Motor neuron (in vitro differentiated cells): ENCODE data around the gene SIGLEC9. TPM values are rescaled to one million over a fixed set of nuclear protein-coding genes. Genes with fewer than 3 reads are reported as not detected.

ENCODE experiments used
- ATAC-seq, 8 experiments: fragments of 200-7000 bp; cut with Tn5 transposase; replicated peaks in 6 of 8; 2 replicates each; pipeline ENCODE4 v1.8.0; 2021; ENCODE audit warnings: mild to moderate bottlenecking in 8 of 8, moderate library complexity in 8 of 8
- H3K27ac ChIP-seq, 2 donors: fragments of 250-450 bp; sonication (Bioruptor Pico); 2 replicates each; pipeline ENCODE4 v1.9.0; 2021; ENCODE audit warnings: antibody characterized with exemption in 2 of 2, mild to moderate bottlenecking in 2 of 2, moderate library complexity in 1 of 2
- H3K4me1 ChIP-seq, 2 donors: fragments of 250-450 bp; sonication (Bioruptor Pico); replicated peaks in 1 of 2; 2 replicates each; pipeline ENCODE4 v1.6.1; 2021; ENCODE audit warnings: antibody characterized with exemption in 2 of 2, mild to moderate bottlenecking in 2 of 2, moderate library complexity in 1 of 2
- H3K4me3 ChIP-seq, 5 donors: fragments of 250-450 bp; sonication (Bioruptor Pico); 2 replicates each; pipeline ENCODE4 v1.9.0; 2021; ENCODE audit warnings: antibody characterized with exemption in 5 of 5, mild to moderate bottlenecking in 5 of 5, moderate library complexity in 4 of 5
- WGBS, 10 experiments: fragments of 450-650 bp; shearing (Covaris generic); methylation state at CpG; one replicate each; pipeline ENCODE4 v1.0.0; 2022; 5-methylcytosine and 5-hydroxymethylcytosine counted together
- in situ Hi-C, 9 experiments: fragments of 400-800 bp; cut with MboI; loops; one replicate each; pipeline ENCODE4 v1.15.0; 2021; ENCODE audit warnings: low sequenced_read_pairs in 9 of 9, low pct_unique_long_range_greater_than_20kb in 2 of 9; ENCODE audit not compliant: unreplicated experiment in 9 of 9
- total RNA-seq, 8 experiments: library from RNA; unstranded; fragments of 300-600 nt; gene quantifications; 2 replicates each; pipeline versions ENCODE4 v1.2.3 to v1.2.4, GENCODE V29; 2022

SIGLEC9 gene
- total RNA-seq, 8 experiments from 2014 or later: 0.09 to 0.33 (median 0.21) TPM; not detected in 5

DNA sequence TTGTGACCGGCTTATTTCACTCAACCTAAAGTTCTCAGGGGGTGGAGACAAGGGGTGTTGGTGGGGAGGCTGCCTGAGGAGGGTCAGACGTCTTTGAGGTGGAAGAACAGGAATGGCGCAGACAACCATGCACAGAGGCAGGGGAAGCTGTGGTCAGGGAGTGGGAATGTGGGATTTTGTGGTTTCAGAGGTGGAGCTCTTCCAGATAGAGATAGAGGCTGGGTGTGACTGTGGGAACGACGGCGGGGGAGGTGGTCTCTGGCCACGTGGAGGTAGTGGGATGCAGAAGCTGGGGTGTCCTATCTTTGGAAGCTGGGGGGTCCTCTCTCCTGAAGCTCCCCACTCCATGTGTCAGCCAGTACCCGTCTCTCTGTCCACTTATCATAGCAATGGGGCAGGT lies 34.2 kb upstream of the SIGLEC9 start:
- H3K4me3 ChIP-seq: no peak overlapping the region
- H3K4me1 ChIP-seq: no peaks in the 10 kb centered on the region
- in situ Hi-C loops: loop anchor here in 2 of 9 experiments (10.0 kb wide), 2 partner anchors 66 to 156 kb away; partner anchors contain the start of gene KLK11 (in 1 of the 2)
- ATAC-seq: no peak
- 40 to 100% (median 60%) methylated on average over 1 to 4 of the region's 8 CpGs; no CpG with 5 or more reads in 5 of the 10 experiments for WGBS, 10 experiments
- H3K27ac ChIP-seq: no peak overlapping the region

DNA sequence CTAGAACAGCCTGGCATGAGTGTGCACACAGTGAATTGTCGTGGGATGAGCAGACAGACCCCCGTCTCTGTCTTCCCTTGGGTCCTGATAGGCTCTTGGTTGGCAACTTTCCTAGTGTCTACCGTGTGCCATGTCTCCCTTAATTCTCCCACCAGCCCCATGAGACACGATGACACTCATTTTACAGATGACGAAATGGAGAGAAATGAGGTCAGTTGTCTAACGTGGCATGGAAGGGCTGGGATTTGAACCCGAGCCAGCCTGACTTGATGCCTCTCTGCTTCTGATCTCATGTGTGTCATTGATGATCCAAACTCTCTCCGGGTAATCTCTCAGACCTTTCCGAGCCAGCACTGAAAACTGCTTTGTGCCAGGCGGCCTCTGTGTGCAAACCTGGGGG lies 33.6 kb upstream of the SIGLEC9 start:
- Histone ChIP-seq H3K4me1 (no peaks in the 10 kb centered on the region), H3K4me3 (no peak overlapping the region), H3K27ac (no peak overlapping the region)
- WGBS, 10 experiments: 69 to 100% (median 90%) methylated on average over 2 to 6 of the region's 10 CpGs; no CpG with 5 or more reads in 7 of the 10 experiments
- in situ Hi-C loops: loop anchor here in 2 of 9 experiments (10.0 kb wide), 2 partner anchors 66 to 156 kb away; partner anchors contain the start of gene KLK11 (in 1 of the 2)
- no peak for ATAC-seq

DNA sequence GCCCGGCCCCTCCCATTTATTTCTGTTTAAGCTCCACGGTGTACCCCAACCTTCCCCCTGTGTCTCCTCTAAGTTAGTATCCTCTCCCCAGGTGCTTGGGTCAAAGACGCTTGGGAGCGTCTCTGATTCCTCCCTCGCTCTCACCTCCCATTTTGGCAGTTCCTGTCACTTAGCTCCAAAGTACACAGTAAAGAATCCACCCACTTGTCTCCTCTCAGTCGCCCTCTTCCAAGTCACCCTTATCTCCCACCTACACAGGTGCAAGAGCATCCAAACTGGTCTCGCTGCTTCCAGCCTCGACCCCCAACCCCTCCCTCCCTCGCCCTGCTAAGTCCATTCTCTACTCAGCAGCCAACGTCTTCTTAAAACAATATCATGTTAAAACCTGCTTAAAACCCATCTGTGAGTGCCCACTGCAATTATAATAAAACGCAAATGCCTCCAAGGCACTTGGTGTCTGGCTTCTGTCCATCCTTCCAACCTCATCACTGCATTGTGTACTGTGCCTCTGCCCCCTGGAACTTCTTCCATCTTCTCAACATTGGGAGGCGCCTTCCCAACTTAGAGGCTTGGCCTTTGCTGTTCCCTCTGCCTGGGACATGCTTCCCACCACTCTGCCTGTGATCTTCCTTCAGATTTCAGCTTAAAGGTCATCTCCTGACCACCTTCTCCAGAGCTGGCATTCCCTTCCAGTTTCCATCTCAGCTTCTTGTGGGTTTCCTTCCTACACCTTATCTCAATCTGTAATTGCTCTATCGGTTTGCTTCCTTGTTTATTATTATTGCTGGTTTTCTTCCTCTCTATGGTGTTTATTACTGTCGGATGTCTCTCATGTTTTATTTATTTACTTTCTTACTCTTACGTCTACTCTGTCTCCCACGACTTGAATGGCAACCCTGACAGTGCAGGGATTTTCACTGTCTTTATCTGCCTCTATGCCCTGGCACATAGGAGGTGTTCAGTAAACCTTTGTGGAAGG lies 32.5 kb upstream of the SIGLEC9 start:
- in situ Hi-C loops: loop anchor here in 2 of 9 experiments (10.0 kb wide), 2 partner anchors 67 to 157 kb away; partner anchors contain the start of gene KLK11 (in 1 of the 2)
- Histone ChIP-seq H3K4me3 (no peak overlapping the region), H3K4me1 (no peaks in the 10 kb centered on the region), H3K27ac (no peak overlapping the region)
- WGBS, 10 experiments: 40 to 86% (median 65%) methylated on average over 2 to 8 of the region's 16 CpGs
- ATAC-seq: peak in 1 of 8 experiments; percentile 83

- WGBS, 10 experiments: 21 to 100% (median 88%) methylated on average over 1 to 4 of the region's 8 CpGs; no CpG with 5 or more reads in 5 of the 10 experiments
- H3K27ac ChIP-seq: no peak overlapping the region
- ATAC-seq: peak in 2 of 8 experiments; percentile 50 to 85
- in situ Hi-C loops: loop anchor here in 2 of 9 experiments (10.0 kb wide), 2 partner anchors 68 to 158 kb away; partner anchors contain the start of gene KLK11 (in 1 of the 2)
- H3K4me3 ChIP-seq: no peak overlapping the region
- no peaks in the 10 kb centered on the region for H3K4me1 ChIP-seq
These were observed 31.6 kb upstream of the SIGLEC9 start for GRCh38 chr19:51093101-51093500.

DNA sequence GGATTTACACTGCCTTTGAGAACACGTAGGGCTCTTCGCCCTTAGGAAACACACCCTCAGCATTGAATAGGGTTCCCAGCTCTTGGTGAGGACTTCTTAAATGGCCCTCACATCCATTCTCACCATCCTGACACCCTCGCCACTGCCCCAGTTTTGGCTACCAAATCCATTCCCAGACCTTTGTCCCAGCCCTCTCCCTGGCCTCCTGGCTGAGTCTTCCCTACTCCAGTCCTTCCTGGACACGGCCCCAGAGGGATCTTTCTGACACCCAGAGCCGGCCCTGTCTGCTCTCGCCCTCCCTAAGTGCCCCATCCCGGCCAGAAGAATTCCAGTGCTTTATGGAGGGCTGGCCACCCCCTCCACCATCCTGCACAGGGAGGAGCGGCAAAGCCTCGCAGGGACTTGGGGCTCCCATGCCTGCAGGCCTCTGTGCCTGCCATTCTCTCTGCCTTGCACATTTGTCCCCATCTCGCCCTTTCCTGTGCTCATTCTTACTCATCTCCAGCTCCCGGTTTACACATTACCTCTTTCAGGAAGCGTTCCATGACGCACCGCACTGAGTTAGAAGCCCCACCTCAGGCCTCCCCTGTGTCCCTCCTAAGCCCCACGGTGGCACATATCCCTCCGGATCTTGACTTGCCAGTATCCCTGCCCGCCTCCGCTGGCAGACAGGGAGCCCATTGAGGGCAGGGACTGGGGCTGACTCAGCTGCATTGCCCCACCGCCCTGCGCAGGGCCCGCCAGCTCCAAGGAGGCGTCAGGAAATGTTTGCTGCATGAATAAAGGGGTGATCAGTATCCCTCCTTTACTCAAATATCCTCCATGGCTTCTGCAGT lies 31.0 kb upstream of the SIGLEC9 start:
- H3K4me3 ChIP-seq: no peak overlapping the region
- in situ Hi-C loops: loop anchor here in 2 of 9 experiments (10.0 kb wide), 2 partner anchors 69 to 159 kb away; partner anchors contain the start of gene KLK11 (in 1 of the 2)
- no peak overlapping the region for H3K27ac ChIP-seq
- peak in 2 of 8 experiments; percentile 36 to 39 for ATAC-seq
- no peaks in the 10 kb centered on the region for H3K4me1 ChIP-seq
- 50 to 100% (median 79%) methylated on average over 1 to 14 of the region's 22 CpGs for WGBS, 10 experiments

DNA sequence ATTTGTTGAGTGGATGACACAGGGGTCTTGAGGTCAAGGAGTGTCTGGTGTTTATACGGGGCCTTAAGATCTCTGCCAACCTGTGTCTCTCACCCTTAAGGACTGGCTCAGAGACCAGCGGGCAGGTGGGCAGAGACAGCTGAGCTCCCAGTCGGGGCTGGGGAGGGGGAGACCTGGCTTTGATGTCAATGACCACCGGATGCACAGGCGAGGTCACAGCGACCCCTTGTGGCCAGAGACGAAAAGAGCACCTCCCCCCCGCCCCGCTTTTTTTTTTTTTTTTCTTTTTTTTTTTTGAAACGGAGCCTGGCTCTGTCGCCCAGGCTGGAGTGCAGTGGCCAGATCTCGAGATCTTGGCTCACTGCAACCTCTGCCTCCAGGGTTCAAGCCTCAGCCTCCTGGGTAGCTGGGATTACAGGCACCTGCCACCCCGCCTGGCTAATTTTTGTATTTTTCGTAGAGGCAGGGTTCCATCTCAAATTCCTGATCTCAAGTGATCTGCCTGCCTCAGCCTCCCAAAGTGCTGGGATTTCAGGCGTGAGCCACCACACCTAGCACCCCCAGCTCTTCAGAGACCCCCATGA lies 29.9 kb upstream of the SIGLEC9 start:
- no peak overlapping the region for H3K4me3 ChIP-seq
- ATAC-seq: no peak
- WGBS, 10 experiments: 2 to 38% (median 19%) methylated on average over 1 to 5 of the region's 15 CpGs; no CpG with 5 or more reads in 4 of the 10 experiments
- H3K27ac ChIP-seq: no peak overlapping the region
- H3K4me1 ChIP-seq: no peaks in the 10 kb centered on the region
- in situ Hi-C loops: loop anchor here in 2 of 9 experiments (10.0 kb wide), 2 partner anchors 70 to 160 kb away; partner anchors contain the start of gene KLK11 (in 1 of the 2)

DNA sequence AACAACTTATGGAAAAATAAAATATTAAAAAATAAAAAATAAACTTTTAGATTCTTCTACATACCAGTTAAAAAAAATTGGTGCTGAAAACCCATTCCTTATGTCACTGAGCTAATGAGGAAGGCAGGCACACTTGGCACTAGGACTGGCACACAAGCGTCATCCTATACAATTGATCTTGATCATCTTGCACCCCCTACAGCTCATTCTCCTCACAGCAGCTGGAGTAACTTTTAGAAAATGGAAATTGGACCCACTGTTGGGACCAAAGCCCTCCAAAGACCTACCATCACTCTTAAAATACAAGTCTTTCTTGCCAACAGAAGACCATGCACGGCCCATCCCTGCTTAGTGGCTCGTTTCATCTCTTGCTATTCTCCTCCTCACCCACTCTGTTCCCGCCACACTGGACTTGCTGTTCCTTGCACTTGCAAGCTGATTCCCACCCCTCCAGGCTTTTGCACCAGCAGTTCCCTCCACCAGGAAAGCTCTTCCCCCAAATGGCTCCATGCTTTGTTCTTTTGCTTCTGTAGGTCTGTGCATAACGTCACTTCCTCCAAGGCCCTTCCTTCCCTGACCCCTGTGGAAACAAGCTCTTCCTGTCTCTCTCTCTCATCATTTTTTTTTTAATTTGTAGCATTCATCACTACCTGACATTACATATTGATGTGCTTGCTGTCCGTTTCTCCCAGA lies 28.1 kb upstream of the SIGLEC9 start:
- Histone ChIP-seq H3K4me1 (no peaks in the 10 kb centered on the region), H3K27ac (no peak overlapping the region), H3K4me3 (no peak overlapping the region)
- in situ Hi-C loops: loop anchor here in 2 of 9 experiments (10.0 kb wide), 2 partner anchors 72 to 162 kb away; partner anchors contain the start of gene KLK11 (in 1 of the 2)
- 56 to 93% (median 90%) methylated on average over 2 to 6 of the region's 6 CpGs; no CpG with 5 or more reads in 3 of the 10 experiments for WGBS, 10 experiments
- ATAC-seq: no peak

DNA sequence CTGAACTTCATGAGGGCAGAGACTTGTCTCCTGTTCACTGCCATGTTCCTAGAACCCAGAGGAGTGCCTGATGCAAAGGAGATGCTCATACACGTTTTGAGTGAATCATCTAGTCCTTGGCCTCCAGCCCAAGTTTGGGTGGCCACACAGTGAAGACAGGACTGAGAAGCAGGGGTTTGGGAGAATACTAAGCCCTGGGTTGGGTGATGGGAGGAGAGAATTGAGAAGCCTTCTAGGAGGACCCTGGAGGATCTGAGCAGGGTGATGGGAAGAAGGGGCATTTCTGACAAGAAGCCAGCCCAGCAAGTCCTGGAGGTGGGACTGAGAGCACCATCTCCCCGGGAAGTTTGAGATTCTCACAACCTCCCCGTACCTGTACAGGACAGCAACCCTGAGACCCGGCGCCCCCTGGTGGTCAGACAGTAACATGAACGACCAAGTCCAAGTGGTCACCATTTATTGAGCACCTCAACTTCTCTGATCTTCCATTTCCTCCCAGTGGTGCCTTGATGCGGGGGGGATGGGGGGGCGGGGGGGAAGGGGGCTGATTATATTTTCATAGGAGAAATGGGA lies 27.5 kb upstream of the SIGLEC9 start:
- 0 to 60% (median 15%) methylated on average over 1 to 7 of the region's 8 CpGs; no CpG with 5 or more reads in 4 of the 10 experiments for WGBS, 10 experiments
- H3K4me3 ChIP-seq: no peak overlapping the region
- no peak overlapping the region for H3K27ac ChIP-seq
- H3K4me1 ChIP-seq: no peaks in the 10 kb centered on the region
- in situ Hi-C loops: loop anchor here in 2 of 9 experiments (10.0 kb wide), 2 partner anchors 72 to 162 kb away; partner anchors contain the start of gene KLK11 (in 1 of the 2)
- ATAC-seq: peak in 6 of 8 experiments; percentile 17 to 84 (median 46)

GRCh38 chr19:51097796-51098195 lies 26.9 kb upstream of the SIGLEC9 start:
- no peak overlapping the region for H3K27ac ChIP-seq
- no peak for ATAC-seq
- H3K4me3 ChIP-seq: no peak overlapping the region
- H3K4me1 ChIP-seq: no peaks in the 10 kb centered on the region
- 97% methylated on average over 11 of the region's 20 CpGs; no CpG with 5 or more reads in 9 of the 10 experiments for WGBS, 10 experiments
- in situ Hi-C loops: loop anchor here in 2 of 9 experiments (10.0 kb wide), 2 partner anchors 73 to 163 kb away; partner anchors contain the start of gene KLK11 (in 1 of the 2)

- no peak overlapping the region for H3K27ac ChIP-seq
- WGBS, 10 experiments: 90 to 92% methylated on average over 10 to 31 of the region's 78 CpGs; no CpG with 5 or more reads in 8 of the 10 experiments
- H3K4me3 ChIP-seq: no peak overlapping the region
- no peaks in the 10 kb centered on the region for H3K4me1 ChIP-seq
- peak in 2 of 8 experiments; percentile 10 to 80 for ATAC-seq
- in situ Hi-C loops: loop anchor here in 2 of 9 experiments (10.0 kb wide), 2 partner anchors 74 to 164 kb away; partner anchors contain the start of gene KLK11 (in 1 of the 2)
These were observed 26.2 kb upstream of the SIGLEC9 start for GRCh38 chr19:51098365-51099046.

DNA sequence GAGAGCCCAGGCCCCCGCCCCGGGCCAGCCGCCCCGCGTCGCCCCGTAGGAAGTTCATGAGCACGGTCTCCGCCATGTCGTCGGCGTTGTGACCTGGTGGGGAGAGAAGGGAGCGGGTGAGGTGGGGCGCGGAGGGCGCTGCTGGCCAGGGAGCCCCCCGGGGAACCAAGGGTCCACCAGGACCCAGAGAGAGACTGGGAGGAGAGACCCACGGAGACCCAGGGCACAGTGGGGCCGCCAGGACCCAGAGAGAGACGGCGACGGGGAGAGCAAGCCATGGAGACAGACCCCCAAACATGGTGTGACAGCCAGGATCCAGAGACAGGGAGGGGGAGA lies 25.7 kb upstream of the SIGLEC9 start:
- no peak for ATAC-seq
- Histone ChIP-seq H3K4me1 (no peaks in the 10 kb centered on the region), H3K4me3 (no peak overlapping the region), H3K27ac (no peak overlapping the region)
- in situ Hi-C loops: loop anchor here in 2 of 9 experiments (10.0 kb wide), 2 partner anchors 74 to 164 kb away; partner anchors contain the start of gene KLK11 (in 1 of the 2)
- no CpG with 5 or more reads among the region's 22 CpGs for WGBS, 10 experiments
